Mesothelial cell of epicardium (in vitro differentiated cells): Measurements from ENCODE around the gene VAC14. TPM values are rescaled to one million over a fixed set of nuclear protein-coding genes. Genes with fewer than 3 reads are reported as not detected.

Experiments used
- DNase-seq, 2 experiments: peaks; one replicate each; pipeline ENCODE4 v3.0.0; 2021; ENCODE audit warnings: low spot score in 2 of 2; ENCODE audit not compliant: unreplicated experiment in 2 of 2
- H3K27ac Mint-ChIP-seq: 2 replicates; pipeline ENCODE4 v1.8.0; 2021; ENCODE audit warnings: mixed read lengths
- H3K27me3 Mint-ChIP-seq: 2 replicates; pipeline ENCODE4 v1.8.0; 2021; ENCODE audit warnings: low read depth, mixed read lengths
- H3K36me3 Mint-ChIP-seq: 2 replicates; pipeline ENCODE4 v1.8.0; 2021; ENCODE audit warnings: mixed read lengths
- H3K4me1 Mint-ChIP-seq: 2 replicates; pipeline ENCODE4 v1.8.0; 2021; ENCODE audit warnings: mixed read lengths
- H3K4me3 Mint-ChIP-seq: 2 replicates; pipeline ENCODE4 v1.8.0; 2021; ENCODE audit warnings: mild to moderate bottlenecking, moderate library complexity, mixed read lengths
- H3K9me3 Mint-ChIP-seq: 2 replicates; pipeline ENCODE4 v1.8.0; 2021; ENCODE audit warnings: mixed read lengths
- CTCF ChIP-seq: fragments of 200-600 bp; sonication (generic); IDR thresholded peaks from one replicate; pipeline ENCODE4 v1.5.0; 2021; ENCODE audit warnings: antibody characterized with exemption; ENCODE audit not compliant: unreplicated experiment
- total RNA-seq: library from RNA; stranded (reverse); gene quantifications from 3 replicates; pipeline ENCODE4 v1.2.1, GENCODE V29; 2021

VAC14 gene
- total RNA-seq, 1 donor from 2014 or later: 39.1 TPM

- Mint-ChIP-seq H3K27me3 (no peaks in the 10 kb centered on the region), H3K27ac (no peak overlapping the region), H3K36me3 (peaks cover 71% of the 10 kb centered on the region), H3K4me1 (no peaks in the 10 kb centered on the region), H3K9me3 (peaks cover 15% of the 10 kb centered on the region), H3K4me3 (no peak overlapping the region)
- no peak for TF ChIP-seq CTCF
- no peak for DNase-seq
Measured at GRCh38 chr16:70670175-70670574, 130.8 kb downstream of the VAC14 start.

- no peak for DNase-seq
- peaks cover 49% of the 10 kb centered on the region for H3K36me3 Mint-ChIP-seq
Measured at GRCh38 chr16:70665806-70666735, 134.9 kb downstream of the VAC14 start.

GRCh38 chr16:70665113-70665694 lies 135.8 kb downstream of the VAC14 start:
- DNase-seq: no peak
- no peak for TF ChIP-seq CTCF

More at GRCh38 chr16:70665806-70666735, 134.9 kb downstream of the VAC14 start:
- Mint-ChIP-seq H3K4me3 (no peak overlapping the region), H3K9me3 (peaks cover 15% of the 10 kb centered on the region), H3K4me1 (peaks cover 8% of the 10 kb centered on the region), H3K27ac (no peak overlapping the region), H3K27me3 (no peaks in the 10 kb centered on the region)
- no peak for TF ChIP-seq CTCF

GRCh38 chr16:70664325-70665112 lies 136.4 kb downstream of the VAC14 start:
- Mint-ChIP-seq H3K9me3 (peaks cover 9% of the 10 kb centered on the region), H3K4me3 (no peak overlapping the region)

More at GRCh38 chr16:70665113-70665694, 135.8 kb downstream of the VAC14 start:
- H3K9me3 Mint-ChIP-seq: peaks cover 11% of the 10 kb centered on the region
- H3K4me1 Mint-ChIP-seq: peaks cover 8% of the 10 kb centered on the region
- no peak overlapping the region for H3K4me3 Mint-ChIP-seq
- H3K27me3 Mint-ChIP-seq: no peaks in the 10 kb centered on the region
- H3K27ac Mint-ChIP-seq: no peak overlapping the region
- H3K36me3 Mint-ChIP-seq: peaks cover 42% of the 10 kb centered on the region

More at GRCh38 chr16:70664325-70665112, 136.4 kb downstream of the VAC14 start:
- no peak for TF ChIP-seq CTCF
- H3K27me3 Mint-ChIP-seq: no peaks in the 10 kb centered on the region
- DNase-seq: no peak
- peaks cover 36% of the 10 kb centered on the region for H3K36me3 Mint-ChIP-seq
- no peak overlapping the region for H3K27ac Mint-ChIP-seq
- peaks cover 8% of the 10 kb centered on the region for H3K4me1 Mint-ChIP-seq
